ENCODE results near the gene RBM20.

- TF ChIP-seq CTCF (optimal IDR thresholded peaks at IDR 0.05 in 1 of 3, IDR thresholded peaks at IDR 0.05 in 1 of 3, conservative IDR thresholded peaks at IDR 0.05 in 1 of 3; ENCODE audit: extremely low read depth in 1 of 3, insufficient read depth in 2 of 3, low read length in 3 of 3), result no peak
- no peak for TF ChIP-seq EZH2 (IDR thresholded peaks at IDR 0.05; ENCODE audit: low read length)
Measured at GRCh38 chr10:110827875-110828274, 183.7 kb downstream of the RBM20 start.

All from keratinocyte (primary cell).